Tibial artery (tissue), 4 donors: Measurements from ENCODE around the gene ZNF587.
"Not testable (repeated sequence)": the region's sequence is repeated elsewhere in the genome, so short reads cannot be mapped to it uniquely, and the experiment has no call there.

ENCODE experiments used
- DNase-seq, 2 donors: peaks; one replicate each; pipeline ENCODE4 v3.0.0-alpha.2; 2019
- H3K27ac ChIP-seq, 2 donors: fragments of 200-600 bp; sonication (generic) in 1 of 2; 1 replicate in 1 of 2; 2 replicates in 1 of 2; pipeline ENCODE4 v1.5.1; 2018 to 2019; ENCODE audit warnings: mild to moderate bottlenecking in 1 of 2
- H3K27me3 ChIP-seq, 2 donors: fragments of 200-600 bp; sonication (generic) in 1 of 2; one replicate each; pipeline versions ENCODE4 v1.5.1 to v1.6.0; 2016 to 2019
- H3K36me3 ChIP-seq, 3 donors: fragments of 200-600 bp; sonication (generic) in 2 of 3; one replicate each; pipeline ENCODE4 v1.5.1; 2016 to 2019; ENCODE audit warnings: mild to moderate bottlenecking in 2 of 3
- H3K4me1 ChIP-seq, 4 donors: fragments of 200-600 bp; sonication (generic) in 2 of 4; 1 replicate in 3 of 4; 2 replicates in 1 of 4; pipeline ENCODE4 v1.5.1; 2016 to 2019
- H3K4me3 ChIP-seq, 2 donors: fragments of 200-600 bp; sonication (generic) in 1 of 2; 1 replicate in 1 of 2; 2 replicates in 1 of 2; pipeline ENCODE4 v1.5.1; 2018 to 2019; ENCODE audit warnings: mild to moderate bottlenecking in 2 of 2
- H3K9me3 ChIP-seq, 3 donors: fragments of 200-600 bp; sonication (generic) in 1 of 3; one replicate each; pipeline ENCODE4 v1.5.1; 2016 to 2019
- CTCF ChIP-seq, 2 experiments: fragments of 200-600 bp in 1 of 2; fragments of 450-650 bp in 1 of 2; IDR thresholded peaks; one replicate each; pipeline ENCODE4 v1.5.1; 2017 to 2019; ENCODE audit warnings: antibody characterized with exemption in 2 of 2, mild to moderate bottlenecking in 1 of 2, moderate library complexity in 1 of 2
- intact Hi-C: fragments of 100-400 bp; cut with DNase I; formaldehyde crosslinking; loops from one replicate; pipeline ENCODE4 v1.15.0; 2023; ENCODE audit warnings: low total_unique reads

ZNF587 gene

GRCh38 chr19:57812226-57812625 lies 37.4 kb upstream of the ZNF587 start:
- intact Hi-C loops: loop anchor here (10.0 kb wide), 1 partner anchor 67 kb away; the partner anchor contains the start of gene ZNF776
- H3K4me1 ChIP-seq: peaks cover 0 to 20% (median 15%) of the 10 kb centered on the region in 4 donors
- no peak for DNase-seq
- H3K27me3 ChIP-seq: no peaks in the 10 kb centered on the region
- TF ChIP-seq CTCF (IDR thresholded peaks at IDR 0.05): no peak
- no peak overlapping the region for H3K27ac ChIP-seq
- peaks cover 27 to 46% (median 33%) of the 10 kb centered on the region in 3 donors for H3K36me3 ChIP-seq
- H3K4me3 ChIP-seq: no peak overlapping the region
- no peaks in the 10 kb centered on the region for H3K9me3 ChIP-seq

- Histone ChIP-seq H3K36me3 (peaks cover 18 to 36% (median 27%) of the 10 kb centered on the region in 3 donors), H3K4me1 (peaks cover 0 to 20% (median 15%) of the 10 kb centered on the region in 4 donors), H3K4me3 (peak overlapping the region; percentile 66 to 82)
- intact Hi-C loops: loop anchor here (10.0 kb wide), 1 partner anchor 68 kb away; the partner anchor contains the start of gene ZNF776
- not testable (repeated sequence) for H3K27ac ChIP-seq, H3K27me3 ChIP-seq, H3K9me3 ChIP-seq, DNase-seq
These were observed 36.5 kb upstream of the ZNF587 start for GRCh38 chr19:57812975-57813820.

GRCh38 chr19:57813919-57814504 lies 35.6 kb upstream of the ZNF587 start:
- no peak for TF ChIP-seq CTCF (IDR thresholded peaks at IDR 0.05)
- peak overlapping the region; percentile 66 to 82 for H3K4me3 ChIP-seq
- DNase-seq: no peak
- H3K27ac ChIP-seq: peak overlapping the region; percentile 76 to 77
- intact Hi-C loops: loop anchor here (10.0 kb wide), 1 partner anchor 69 kb away; the partner anchor contains the start of gene ZNF776
- peaks cover 13 to 31% (median 23%) of the 10 kb centered on the region in 3 donors for H3K36me3 ChIP-seq
- peaks cover 0 to 24% (median 15%) of the 10 kb centered on the region in 4 donors for H3K4me1 ChIP-seq
- H3K9me3 ChIP-seq: no peaks in the 10 kb centered on the region
- H3K27me3 ChIP-seq: no peaks in the 10 kb centered on the region

- H3K9me3 ChIP-seq: no peaks in the 10 kb centered on the region
- intact Hi-C loops: loop anchor here (10.0 kb wide), 1 partner anchor 70 kb away; the partner anchor contains the start of gene ZNF776
These were observed 35.0 kb upstream of the ZNF587 start, which contains the start of gene ZNF552 for GRCh38 chr19:57814505-57815246. TSS of gene ZNF552 (minus strand) at chr19:57814913. CDS start at chr19:57814743, 170 bp downstream.

More at GRCh38 chr19:57814505-57815246, 35.0 kb upstream of the ZNF587 start, which contains the start of gene ZNF552:
- peaks cover 10 to 24% (median 17%) of the 10 kb centered on the region in 3 donors for H3K36me3 ChIP-seq
- H3K27me3 ChIP-seq: no peaks in the 10 kb centered on the region
- DNase-seq: peak; percentile 87 to 91
- peaks cover 0 to 26% (median 15%) of the 10 kb centered on the region in 4 donors for H3K4me1 ChIP-seq
- TF ChIP-seq CTCF (IDR thresholded peaks at IDR 0.05): no peak
- peak within 1 kb of the TSS; percentile 66 to 82 for H3K4me3 ChIP-seq
- H3K27ac ChIP-seq: peak within 1 kb of the TSS; percentile 76 to 77
